Activated naive CD4-positive, alpha-beta T cell treated with anti-CD3 and anti-CD28 coated beads, Interleukin-2, amount 50 U/mL, for 16 hours (primary cell): ENCODE results near the gene HEXIM1.

Source experiments
- DNase-seq: peaks from one replicate; pipeline ENCODE4 v3.0.0-alpha.2; 2020

Gene HEXIM1

DNA sequence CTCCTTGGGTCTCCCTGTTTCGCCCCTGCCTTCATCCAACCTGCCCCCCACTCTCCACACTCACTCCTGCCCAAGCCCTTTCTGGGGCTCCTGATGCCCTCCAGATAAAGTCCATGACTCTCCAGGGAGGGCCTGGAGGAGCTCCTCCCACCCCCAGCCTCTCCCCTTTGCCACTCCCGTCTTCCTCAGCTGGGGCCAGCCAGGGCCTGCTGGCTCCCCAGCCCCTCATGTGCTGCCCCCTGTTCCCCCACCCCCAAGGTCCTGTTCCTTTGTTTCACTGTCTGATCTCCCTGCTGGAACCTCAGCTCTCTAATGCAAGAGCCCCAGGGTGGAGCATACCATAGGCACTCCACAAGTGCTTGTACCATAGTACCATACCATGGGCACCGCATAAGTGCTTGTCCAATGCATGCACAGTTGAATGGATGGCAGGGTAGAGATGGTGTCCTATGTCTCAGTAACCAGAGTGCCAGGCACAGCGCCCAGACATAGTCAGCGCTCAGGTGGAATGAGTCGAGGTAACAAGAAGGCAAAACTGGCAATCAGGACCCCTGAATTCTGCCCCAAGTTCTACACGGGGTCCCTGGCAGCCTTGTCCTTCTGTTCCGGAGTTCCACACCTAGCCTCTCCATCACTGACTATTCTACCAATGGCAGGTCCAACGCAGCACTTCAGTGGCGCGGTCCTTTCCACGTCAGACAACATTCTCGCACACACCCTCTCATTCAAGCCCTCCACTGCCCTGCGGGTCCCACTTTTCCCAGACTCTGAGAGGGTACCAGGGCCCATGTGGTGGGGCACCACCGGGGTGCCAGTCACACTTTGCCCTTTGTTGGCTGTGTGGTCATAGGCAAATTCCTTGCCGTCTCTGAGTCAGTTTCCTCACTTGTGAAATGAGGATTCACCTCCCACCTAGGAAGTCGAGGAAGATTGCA is 17.3 kb upstream of the HEXIM1 start:
- no peak for DNase-seq

DNA sequence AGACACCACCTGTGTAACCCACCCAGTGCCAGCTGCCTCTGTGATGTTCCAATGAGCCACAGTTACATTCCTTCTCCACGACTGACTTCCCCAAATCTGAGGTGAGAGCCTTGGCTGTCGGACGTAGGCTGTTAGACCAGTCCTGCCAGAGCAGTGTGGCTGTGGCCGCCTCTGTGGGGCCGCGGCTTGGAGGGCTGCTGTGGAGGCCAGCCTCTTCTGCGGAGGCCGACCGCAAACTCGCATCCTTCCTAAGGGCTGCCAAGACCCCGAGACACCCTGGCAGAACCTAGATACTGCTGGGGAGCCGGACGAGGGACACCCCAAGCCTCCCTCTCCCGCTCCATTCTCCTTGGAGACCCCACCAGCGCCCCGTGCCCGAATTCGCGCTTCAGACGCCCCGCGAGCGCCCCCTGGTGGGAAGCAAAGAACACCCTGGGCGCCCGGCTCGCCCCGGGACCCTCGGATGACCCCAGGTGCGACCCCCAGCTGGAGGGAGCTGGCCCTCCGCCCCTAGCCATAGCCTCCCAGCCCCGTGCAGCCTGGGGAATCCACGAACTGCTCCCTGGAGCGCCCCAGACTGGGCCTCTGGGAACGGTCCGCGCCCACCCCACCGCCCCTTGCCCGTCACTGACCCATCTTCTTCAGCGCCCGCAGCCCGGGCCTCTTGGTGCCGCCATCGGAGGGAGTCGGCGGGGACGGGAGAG is 16.5 kb upstream of the HEXIM1 start:
- DNase-seq: peak; percentile 56

DNA sequence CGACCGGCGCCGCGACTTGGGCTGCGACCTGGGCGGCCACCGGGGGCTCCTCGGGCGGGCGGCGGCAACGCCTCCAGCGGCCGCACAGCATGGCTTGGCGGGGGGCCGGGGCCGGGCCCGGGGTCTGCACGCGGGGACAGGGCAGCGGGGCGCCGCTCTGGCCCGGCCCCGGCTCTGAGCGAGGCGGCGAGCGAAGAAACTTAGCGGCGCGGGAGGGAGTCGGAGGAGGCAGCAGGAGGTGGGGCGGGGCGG is 16.0 kb upstream of the HEXIM1 start, which contains the start of gene PLCD3:
TSS of gene PLCD3 (minus strand) at position 196 of the 252 bp plus-strand sequence. CDS start at position 91, 105 bp downstream.
- no peak for DNase-seq

DNA sequence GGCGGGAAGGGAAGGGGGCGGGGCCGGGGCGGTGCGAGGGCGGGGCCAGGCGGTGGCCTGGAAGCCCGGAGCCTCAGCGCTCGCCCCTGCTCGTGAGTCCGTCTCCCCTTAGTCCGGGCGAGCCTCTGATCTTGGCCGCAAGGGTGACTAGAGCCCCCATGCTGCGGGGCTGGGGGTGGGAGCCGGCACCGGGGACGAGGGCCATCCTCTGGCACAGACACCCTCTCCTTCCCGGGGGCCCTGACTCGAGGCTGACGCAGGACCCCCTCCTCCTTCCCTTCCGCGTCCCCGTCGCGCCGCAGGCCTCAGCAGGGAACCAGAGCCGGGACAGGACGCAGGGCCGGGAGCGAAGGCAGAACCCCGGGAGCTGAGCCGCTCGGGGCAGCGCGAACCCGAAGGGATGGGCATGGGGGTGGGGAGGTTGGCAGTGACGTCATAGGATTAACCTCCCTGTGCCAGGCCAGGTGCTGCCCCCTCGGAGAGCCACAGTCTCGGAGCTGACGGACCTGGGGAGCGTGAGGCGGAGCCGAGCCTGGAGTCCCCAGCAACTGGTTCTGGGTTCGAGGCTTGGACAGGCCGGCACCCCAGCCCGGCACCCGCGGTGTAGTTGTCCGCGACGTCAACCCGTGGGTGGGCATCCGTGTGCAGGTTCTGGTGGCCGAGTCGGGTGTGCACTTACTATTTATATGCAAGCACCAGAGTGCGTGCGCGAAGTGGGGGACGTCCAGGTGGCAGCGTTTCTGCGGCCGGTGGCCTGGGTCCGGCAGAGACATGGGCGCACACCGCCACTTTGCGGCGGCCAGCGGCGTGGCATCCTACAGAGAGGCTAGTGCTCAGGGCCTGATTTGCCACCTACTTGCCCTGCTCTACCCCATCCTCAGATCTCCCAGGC is 15.5 kb upstream of the HEXIM1 start:
- peak; percentile 67 for DNase-seq

DNA sequence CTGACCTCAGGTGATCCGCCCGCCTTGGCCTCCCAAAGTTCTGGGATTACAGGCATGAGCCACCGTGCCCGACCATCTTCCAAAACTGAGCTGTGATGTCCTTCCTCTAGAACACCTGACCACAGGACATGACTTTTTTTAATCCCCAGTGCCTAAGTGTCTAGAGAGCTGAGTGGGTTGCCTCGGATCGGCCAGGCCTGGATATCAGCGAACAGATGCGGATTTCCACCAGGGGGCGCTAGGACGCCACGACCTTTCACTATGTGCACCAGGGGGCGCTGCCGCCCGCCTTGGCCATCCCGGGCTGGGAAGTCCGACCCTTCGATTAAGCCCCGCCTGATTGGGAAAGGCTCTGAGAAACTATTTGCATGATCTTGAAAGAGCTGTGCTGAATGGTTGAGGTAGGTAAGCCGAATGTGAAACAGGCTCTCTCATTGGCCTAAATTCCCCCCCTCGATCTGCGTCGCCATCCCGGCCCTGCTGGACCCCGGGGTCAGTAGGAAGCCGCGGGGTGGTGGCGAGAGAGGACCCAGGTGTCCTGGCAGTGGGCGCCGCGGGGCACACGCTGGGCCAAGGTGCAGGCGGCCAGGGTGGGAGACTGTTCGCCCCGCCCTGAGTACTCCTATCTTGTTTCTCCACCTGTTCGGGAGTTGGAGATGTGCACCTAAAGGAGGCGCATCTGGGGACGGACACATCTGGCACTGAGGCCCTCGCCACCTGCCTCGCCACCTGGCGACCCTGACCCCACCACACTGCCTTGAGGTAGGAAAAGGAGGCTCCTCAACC is 12.9 kb upstream of the HEXIM1 start, which contains the start of gene ACBD4:
TSS of gene ACBD4 (plus strand) at position 496 of the 786 bp plus-strand sequence. CDS start 458 bp downstream, outside the sequence.
- DNase-seq: peak; percentile 94

DNA sequence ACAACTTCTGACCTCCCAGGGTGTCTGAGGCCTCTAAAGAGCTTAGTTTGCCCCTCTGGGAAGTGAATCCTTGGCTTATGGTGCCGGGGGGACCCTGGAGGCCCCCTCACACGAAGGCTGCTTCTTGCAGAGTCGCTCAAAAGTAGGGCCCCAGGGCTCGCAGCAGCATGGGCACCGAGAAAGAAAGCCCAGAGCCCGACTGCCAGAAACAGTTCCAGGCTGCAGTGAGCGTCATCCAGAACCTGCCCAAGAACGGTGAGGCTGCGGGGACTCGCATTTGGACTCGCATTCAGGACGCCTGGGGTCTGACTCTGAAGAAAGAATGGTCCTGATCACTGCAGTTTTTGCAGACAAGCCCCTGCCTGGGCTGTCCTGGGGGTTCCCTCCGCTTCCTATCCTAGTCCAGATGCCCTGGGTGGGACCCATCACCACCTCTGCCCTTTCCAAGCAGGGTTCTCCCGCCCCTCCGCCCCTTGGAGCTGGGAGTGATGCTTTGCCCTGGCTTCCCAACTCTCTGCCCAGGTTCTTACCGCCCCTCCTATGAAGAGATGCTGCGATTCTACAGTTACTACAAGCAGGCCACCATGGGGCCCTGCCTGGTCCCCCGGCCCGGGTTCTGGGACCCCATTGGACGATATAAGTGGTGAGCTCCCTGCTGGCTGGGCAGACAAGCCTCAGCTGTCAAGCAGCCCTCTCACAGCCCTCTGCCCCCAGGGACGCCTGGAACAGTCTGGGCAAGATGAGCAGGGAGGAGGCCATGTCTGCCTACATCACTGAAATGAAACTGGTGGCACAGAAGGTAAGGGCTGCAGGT is 12.1 kb upstream of the HEXIM1 start:
- DNase-seq: no peak

DNA sequence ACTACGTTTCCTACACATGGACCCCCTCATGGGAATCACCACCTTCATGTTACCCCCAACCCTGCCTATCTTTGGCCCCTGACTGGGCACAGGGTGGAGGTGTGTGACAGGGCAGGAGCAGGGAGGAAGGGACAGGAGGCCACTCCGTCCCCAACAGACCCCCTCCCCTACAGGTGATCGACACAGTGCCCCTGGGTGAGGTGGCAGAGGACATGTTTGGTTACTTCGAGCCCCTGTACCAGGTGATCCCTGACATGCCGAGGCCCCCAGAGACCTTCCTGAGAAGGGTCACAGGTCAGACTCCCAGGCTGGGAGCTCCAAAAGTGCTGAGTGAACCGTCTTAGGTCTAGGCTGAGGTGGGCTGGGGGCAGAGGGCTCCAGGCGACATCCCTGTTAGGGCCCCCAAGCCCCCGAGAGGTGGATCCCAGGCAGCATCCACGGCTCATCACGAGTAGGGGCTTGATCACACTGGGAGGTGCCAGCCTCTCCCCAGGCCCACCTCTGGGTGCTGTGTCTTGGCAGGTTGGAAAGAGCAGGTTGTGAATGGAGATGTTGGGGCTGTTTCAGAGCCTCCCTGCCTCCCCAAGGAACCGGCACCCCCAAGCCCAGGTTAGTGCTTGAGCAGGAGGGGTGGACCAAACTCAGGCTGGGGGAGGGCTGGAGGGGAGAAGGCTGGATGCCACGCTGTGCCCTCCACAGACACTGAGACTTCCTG is 11.3 kb upstream of the HEXIM1 start:
- DNase-seq: no peak

DNA sequence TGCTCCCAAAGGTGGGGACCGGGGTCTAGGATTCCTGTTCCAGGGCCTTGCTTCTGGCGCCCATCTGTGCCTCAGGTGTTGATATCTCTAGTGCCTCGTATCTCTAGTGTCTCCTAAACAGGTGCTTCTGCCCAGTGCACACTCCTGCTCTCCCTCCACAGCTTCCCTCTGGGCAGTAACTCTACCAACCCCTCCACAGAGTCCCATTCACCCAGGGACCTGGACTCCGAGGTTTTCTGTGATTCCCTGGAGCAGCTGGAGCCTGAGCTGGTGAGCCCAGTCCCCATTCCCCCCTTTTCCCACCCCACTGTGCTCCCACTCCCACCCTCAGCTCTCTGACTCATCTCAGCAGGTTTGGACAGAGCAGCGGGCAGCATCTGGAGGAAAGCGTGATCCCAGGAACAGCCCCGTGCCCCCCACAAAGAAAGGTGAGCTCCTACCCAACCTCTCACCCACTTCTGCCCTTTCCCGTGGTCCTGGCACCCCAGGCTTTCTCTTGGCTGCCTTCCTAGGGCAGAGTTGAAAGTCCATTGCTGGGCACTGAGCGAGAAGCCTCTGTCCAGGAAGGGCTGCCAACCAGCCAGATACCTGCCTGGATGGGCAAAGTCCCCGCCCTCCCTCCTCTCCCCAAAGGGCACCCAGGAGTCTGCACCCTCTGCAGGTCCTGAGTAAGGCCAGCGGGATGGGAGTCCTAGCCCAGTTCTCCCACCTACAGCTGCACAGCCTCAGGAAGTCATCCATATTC is 10.5 kb upstream of the HEXIM1 start:
- DNase-seq: no peak

DNA sequence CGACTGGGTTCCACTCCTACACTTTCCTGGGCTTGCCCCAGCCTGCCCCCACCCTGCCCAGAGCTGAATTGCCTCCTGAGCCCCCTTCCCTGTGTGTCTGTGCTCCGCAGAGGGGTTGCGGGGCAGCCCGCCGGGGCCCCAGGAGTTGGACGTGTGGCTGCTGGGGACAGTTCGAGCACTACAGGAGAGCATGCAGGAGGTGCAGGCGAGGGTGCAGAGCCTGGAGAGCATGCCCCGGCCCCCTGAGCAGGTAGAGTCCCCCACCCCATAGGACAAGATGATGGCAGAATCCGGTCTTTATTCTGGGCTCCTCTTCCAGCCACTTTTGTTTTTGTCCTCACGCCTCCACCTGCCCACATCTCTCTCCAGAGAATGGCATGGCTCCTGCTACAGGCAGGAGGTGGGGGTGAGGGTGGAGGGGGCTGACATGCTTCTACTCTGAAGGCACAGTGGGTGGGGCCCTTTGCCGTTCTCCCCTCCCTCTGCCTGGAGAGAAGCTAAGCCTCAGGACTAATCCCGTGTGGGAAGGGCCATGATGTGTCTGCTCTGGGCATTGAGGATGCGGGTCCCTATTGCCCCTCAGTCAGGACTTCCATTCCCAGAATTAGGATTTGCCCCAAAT is 9.3 kb upstream of the HEXIM1 start:
- no peak for DNase-seq

DNA sequence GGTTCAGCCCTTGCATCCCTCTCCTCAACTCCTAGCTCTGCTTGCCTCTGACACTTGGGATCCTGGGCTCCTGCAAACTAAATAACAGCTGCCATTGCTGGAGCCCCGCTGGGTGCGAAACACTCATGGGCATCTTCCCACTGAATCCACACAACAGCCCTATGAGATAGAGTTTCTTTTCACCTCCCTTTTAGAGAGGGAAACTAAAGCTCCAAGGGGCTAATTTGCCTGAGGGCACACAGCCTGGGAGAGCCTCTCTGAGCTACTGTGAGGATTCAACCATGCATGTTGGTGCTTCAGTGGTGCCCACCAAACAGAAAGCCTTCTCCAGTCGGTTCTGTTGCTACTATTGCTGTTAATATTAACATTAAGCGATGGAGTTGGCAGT is 8.7 kb upstream of the HEXIM1 start:
- no peak for DNase-seq

DNA sequence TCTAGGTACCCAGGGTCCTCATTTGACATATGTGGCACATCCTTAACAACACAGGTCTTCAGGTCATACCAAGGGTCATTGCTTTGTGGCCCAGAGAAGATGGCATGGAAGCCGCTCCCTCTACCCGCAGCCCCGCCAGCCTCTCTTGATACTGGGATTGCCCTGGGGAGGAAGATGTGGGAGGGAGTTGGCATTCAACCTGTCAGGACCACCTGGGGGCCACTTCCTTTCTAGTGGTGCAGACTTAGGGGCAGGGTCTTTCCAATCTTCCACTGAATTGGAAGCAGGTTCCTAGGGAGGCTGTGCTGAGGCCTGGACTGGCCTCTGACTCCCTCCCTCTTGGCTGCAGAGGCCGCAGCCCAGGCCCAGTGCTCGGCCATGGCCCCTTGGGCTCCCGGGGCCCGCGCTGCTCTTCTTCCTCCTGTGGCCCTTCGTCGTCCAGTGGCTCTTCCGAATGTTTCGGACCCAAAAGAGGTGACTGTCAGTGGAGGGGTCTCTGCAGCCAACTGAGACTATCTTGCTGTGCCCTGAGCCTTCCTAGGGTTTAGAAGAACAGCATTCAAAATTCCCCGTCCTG is 5.1 kb upstream of the HEXIM1 start:
- DNase-seq: no peak

DNA sequence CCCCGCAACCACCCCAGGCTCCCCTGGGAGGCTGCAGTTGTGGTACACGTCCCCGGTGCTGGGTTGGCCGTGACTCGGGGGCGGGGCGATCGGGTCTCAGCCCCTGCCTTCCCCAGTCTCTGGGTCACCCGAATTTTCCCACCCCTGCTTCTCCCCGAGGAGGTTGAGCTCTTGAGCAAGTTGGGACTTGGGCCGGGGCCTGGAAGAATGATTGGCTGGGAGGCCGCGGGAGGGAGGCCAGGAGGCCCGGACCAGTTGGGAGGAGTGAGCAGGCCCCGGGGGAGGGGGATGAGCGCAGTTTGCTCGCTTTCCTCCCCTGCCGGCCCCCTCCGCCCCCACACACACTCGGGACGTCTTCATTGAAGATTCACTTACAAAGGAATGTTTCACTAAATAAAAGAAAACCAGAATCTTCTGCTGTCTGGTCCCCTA is 4.5 kb upstream of the HEXIM1 start:
- DNase-seq: peak; percentile 44

DNA sequence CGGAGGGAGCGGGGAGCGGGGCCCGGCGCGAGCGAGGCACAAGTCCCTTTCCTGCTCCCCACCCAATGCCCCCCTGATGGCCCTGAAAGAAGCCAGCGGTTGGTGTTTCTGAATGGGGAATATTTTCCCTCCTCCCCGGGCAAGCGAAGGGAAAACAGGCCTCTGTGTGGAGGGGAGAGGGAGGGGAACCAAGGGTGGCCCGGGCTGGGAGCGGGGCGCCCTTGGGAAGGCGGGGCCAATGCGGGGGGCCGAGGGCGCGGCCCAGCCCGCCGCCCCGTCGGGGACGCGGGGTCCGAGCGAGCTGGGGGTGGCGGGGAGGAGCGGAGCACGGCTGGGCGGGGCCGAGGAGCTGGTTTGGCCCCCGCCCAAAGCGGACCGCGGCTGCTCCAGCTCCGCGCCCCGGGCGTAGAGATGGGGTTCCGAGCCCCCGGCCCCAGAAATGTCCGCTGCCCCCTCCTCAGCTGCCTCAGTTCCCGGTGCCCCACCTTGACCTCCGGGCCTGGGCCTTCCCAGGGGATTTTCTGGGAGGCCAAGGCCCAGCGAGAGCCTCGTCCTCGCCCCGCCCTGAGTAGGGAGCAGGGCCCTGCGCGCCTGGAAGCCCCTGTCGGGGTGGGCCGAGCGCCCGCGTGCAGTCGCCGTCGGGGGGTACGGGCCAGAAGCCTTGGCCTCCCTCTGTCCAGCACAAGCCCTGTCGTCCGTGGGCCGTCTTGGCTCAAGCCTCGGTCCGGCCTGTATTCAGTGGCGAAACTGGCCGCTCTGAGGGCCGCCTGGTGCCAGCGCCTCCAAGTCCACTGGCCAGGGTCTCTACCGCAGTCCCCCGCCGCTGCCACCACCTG is 3.9 kb upstream of the HEXIM1 start:
- DNase-seq: peak; percentile 31

DNA sequence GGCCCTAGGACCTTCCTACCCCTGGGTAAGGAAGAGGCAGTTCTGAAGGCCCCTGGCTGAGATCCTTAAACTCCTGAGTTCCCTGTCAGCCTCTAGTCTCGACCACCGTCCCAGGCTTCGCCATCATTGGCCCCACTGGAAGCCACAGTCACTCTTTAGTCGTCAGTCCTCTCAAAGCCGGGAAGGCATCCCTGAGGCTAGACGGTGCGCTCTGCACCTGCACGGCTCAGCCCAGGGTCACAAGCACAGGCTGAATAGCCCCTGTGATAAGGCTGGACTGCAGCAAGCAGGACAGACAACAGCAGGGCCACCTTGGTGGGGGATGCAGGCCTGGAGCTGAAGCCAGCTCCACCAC is 3.3 kb upstream of the HEXIM1 start:
- no peak for DNase-seq

DNA sequence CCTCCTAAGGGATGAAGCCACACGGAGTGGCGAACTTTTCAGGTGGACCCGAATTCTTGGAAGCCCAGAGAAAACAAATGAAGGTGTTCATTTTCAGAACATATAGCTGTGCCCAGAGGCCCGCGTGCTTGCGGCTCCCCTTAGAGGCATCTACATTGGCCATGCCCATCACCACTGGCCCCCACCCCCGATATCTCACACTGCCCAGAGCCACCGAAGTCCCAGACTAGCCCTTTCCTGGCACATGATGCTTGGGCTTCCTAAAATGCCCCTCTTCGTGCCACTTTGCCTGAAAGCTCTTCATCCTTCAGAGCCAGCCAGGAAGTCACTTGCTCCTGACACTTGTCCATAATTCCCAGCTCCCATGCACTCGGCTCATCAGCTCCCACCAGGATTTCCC is 2.1 kb upstream of the HEXIM1 start:
- DNase-seq: no peak

DNA sequence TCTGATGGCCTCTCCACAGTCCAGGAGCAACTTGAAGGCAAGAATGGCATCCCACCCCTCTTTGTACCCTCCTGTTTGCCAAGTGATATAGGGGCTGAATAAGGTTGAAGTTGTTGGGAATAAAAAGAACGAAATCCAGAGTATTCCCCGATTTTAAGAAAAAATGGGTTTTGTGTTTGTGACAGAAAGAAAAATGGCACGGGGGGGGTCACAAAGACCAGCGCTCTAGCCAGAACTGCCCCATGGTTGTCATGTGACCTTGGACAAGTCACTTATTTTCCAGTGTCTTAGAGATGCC is 1.7 kb upstream of the HEXIM1 start:
- DNase-seq: no peak

DNA sequence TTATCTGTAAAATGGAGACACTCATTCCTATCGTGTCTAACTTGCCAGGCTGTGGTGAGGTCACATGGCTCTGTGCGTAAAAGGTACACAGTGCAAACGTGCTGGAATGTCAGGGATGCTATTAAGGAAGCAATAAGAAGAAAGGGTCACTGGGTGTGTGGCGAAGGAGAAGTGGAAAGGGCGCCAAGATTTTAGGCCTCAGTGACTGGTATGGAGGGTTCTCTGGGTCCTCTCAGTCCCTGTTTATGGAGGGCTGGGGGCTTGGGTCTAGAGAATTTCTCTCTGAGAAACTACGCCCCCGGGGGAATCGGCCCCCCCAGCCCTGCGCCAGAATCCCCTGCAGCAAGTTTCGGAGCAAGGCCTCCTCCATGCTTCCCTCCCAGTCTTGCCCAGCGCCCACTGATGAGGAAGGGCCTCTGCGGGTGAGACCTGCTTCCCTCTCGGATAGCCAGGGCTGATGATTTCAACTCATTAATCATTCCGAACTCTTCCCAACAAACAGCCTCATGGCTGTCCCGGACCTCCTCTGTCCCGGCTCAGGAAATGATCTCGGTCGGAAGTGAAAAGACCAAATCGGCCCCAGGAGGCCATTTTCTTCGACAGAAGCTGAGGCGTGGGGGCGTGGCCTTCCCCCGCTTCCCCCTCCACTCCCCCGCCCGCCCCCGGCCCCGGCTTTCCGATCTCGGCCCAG is 1.2 kb upstream of the HEXIM1 start:
- DNase-seq: no peak
